Brain microvascular endothelial cell (primary cell): ENCODE data around the gene SLC39A13.

ENCODE experiments used
- DNase-seq: peaks from one replicate; pipeline ENCODE4 v3.0.0-alpha.2; 2020
- H3K27ac ChIP-seq: fragments of 250-450 bp; sonication (Bioruptor Pico); 2 replicates; pipeline ENCODE4 v1.5.1; 2020; ENCODE audit warnings: mild to moderate bottlenecking, moderate library complexity
- H3K27me3 ChIP-seq: fragments of 250-450 bp; sonication (Bioruptor Pico); replicated peaks from 2 replicates; pipeline ENCODE4 v1.5.1; 2020; ENCODE audit warnings: mild to moderate bottlenecking
- H3K36me3 ChIP-seq: fragments of 250-450 bp; sonication (Bioruptor Pico); replicated peaks from 2 replicates; pipeline ENCODE4 v1.5.1; 2020; ENCODE audit warnings: mild to moderate bottlenecking
- H3K4me3 ChIP-seq: 2 replicates; pipeline ENCODE4 v1.5.1; 2011; ENCODE audit warnings: low read depth, mild to moderate bottlenecking, control low read depth, low read length, moderate library complexity
- in situ Hi-C: cut with HindIII; loops from 2 replicates; pipeline ENCODE4 v1.10.0; 2017; ENCODE audit warnings: low sequenced_read_pairs, low pct_ligation_motif_present
- TF ChIP-seq, protein P1 (sequence below): IDR thresholded peaks from 2 replicates; pipeline ENCODE4 v1.5.1; 2011; ENCODE audit warnings: low read depth, mild to moderate bottlenecking, moderate library complexity, low read length, control low read depth, inconsistent platforms; ENCODE audit errors: missing control alignments

SLC39A13 gene

GRCh38 chr11:47403135-47403534 lies 5.3 kb upstream of the SLC39A13 start:
- Histone ChIP-seq H3K27ac (no peak overlapping the region), H3K27me3 (no peaks in the 10 kb centered on the region), H3K36me3 (no peaks in the 10 kb centered on the region), H3K4me3 (no peak overlapping the region)
- DNase-seq: no peak
- TF ChIP-seq, protein P1, sequence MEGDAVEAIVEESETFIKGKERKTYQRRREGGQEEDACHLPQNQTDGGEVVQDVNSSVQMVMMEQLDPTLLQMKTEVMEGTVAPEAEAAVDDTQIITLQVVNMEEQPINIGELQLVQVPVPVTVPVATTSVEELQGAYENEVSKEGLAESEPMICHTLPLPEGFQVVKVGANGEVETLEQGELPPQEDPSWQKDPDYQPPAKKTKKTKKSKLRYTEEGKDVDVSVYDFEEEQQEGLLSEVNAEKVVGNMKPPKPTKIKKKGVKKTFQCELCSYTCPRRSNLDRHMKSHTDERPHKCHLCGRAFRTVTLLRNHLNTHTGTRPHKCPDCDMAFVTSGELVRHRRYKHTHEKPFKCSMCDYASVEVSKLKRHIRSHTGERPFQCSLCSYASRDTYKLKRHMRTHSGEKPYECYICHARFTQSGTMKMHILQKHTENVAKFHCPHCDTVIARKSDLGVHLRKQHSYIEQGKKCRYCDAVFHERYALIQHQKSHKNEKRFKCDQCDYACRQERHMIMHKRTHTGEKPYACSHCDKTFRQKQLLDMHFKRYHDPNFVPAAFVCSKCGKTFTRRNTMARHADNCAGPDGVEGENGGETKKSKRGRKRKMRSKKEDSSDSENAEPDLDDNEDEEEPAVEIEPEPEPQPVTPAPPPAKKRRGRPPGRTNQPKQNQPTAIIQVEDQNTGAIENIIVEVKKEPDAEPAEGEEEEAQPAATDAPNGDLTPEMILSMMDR: no peak
- in situ Hi-C loops: no loop called here

DNA sequence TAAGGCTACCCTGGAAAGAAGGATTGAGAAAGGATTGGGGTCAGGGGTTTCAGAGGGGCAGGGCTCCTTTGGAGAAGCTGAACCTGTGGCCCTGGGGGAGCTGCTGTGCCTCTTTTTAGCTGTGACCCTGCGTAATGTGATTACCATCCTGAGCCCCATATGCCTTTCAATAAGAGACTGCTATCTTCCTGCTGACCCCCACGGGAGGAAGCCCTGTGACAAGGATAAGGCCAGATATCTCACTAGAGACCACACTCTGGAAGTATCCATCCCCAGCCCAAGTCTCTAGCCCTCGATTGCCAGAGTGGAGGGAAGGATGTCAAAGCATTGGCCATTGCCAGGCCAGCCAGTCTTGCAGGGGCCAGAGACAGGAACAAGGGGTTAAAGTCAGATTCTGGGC lies 4.8 kb upstream of the SLC39A13 start:
- DNase-seq: no peak
- in situ Hi-C loops: no loop called here
- Histone ChIP-seq H3K27ac (no peak overlapping the region), H3K27me3 (no peaks in the 10 kb centered on the region), H3K36me3 (no peaks in the 10 kb centered on the region), H3K4me3 (no peak overlapping the region)
- TF ChIP-seq, protein P1: no peak

DNA sequence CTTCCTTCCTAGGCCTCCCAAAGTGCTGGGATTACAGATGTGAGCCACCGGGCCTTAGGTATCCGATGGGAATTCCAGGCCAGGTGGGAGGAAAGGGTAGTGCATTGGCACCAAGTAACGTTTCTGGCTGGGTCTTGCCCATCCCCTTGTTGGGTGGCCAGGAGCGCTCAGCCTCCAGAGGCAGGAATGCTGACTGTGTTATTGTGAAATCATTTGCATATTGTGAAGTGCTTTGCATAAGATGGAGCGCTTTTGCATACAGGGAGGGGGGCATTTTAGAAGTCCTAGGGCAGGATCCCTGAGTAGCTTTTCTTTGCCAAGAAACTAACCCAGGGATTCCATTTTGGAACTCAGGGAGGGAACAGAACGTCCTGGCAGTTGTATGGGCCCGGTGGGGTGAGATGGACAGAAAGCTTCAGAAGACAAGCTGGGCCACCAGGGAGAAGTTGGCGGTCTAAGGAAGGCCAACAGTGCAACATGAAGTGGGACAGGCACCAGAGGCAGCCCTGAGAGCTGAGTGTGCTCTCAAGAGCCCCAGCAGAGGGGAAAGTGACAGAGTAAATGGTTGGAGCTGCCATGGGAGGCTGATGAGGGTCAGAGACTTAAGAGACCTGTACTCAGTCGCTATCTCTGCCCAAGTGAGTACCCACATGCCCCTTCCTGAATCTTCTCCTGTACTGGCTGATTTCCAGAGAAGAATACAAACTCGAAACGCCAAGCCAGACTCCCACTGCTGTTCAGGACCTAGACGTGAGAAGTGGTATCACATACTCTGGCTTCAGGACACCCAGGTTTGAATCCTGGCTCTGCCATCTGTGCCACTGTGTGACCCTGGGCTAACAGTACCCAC lies 1.3 kb upstream of the SLC39A13 start:
- peak overlapping the region; percentile 59 for H3K4me3 ChIP-seq
- DNase-seq: no peak
- no peaks in the 10 kb centered on the region for H3K27me3 ChIP-seq
- TF ChIP-seq, protein P1: peak; percentile 14
- H3K36me3 ChIP-seq: peaks cover 9% of the 10 kb centered on the region
- in situ Hi-C loops: no loop called here
- peak overlapping the region; percentile 68 for H3K27ac ChIP-seq

- TF ChIP-seq, protein P1: peak; percentile 1
- in situ Hi-C loops: no loop called here
- peaks cover 17% of the 10 kb centered on the region for H3K36me3 ChIP-seq
- H3K27me3 ChIP-seq: no peaks in the 10 kb centered on the region
- peak overlapping the region; percentile 85 for H3K27ac ChIP-seq
- DNase-seq: peak; percentile 69
- H3K4me3 ChIP-seq: peak overlapping the region; percentile 89
These were observed 429 bp downstream of the SLC39A13 start for GRCh38 chr11:47408598-47409439.

DNA sequence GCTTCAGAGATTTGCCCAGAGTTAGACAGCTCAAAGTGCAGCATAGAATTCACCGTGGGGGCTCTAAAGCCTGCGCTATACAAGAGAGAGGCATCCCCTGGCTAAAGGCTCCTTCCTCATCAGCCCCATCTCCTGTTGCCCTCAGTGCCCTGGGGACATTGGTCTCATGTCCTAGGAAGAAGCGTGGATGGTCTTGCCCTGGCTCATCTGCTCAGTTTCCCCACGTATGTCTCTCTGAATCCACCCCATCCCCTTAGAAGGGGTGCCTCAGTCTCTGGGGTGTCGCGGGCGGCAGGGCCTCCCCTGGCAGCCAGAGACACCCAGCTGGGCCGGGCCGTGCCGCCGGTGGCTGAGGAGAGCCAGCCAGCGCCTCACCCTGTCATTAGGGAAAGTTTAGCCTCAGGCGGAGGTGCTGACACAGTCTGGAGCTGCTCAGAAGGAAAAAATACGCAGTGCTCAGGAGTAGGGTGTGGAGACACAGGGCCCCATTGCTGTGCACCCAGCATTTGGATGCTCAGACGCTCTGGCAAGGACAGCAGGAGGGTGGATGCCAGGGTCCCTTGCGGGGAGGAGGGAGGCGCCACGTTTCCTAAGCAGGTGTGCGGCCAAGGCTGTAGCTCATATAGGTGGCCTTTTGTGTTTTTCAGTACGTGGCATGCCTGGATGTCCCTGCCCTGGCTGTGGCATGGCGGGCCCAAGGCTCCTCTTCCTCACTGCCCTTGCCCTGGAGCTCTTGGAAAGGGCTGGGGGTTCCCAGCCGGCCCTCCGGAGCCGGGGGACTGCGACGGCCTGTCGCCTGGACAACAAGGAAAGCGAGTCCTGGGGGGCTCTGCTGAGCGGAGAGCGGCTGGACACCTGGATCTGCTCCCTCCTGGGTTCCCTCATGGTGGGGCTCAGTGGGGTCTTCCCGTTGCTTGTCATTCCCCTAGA lies 1.3 kb downstream of the SLC39A13 start:
- in situ Hi-C loops: no loop called here
- peak overlapping the region; percentile 89 for H3K4me3 ChIP-seq
- peaks cover 25% of the 10 kb centered on the region for H3K36me3 ChIP-seq
- TF ChIP-seq, protein P1: no peak
- H3K27me3 ChIP-seq: no peaks in the 10 kb centered on the region
- DNase-seq: no peak
- H3K27ac ChIP-seq: peak overlapping the region; percentile 85
